ENCODE data around the gene GTF2F2.

DNA sequence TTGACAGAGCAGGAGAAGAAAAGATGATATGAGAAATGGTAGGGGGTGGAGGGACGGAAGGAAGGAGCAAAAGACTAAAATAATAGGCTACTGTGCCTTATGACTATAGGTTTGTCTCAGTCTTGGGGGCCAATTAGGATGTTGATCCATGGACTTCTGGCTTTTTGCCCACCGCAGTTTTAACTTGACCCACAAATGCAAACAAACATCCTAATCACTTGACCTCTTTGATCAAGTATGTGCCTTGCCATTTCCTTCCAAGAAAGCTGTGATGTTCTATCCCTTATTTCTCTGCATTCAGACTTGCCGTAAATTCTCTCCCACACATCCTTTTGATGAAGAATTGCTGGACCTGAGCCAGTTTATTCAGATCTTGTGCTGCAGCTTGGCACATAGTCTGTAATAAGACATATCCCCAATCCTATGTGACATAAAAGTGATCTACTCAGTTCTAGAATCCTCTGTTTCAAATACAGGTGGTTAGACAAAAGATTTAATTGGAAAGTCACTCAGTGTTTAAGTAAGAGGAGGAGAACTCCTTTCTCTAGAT lies 157.9 kb downstream of the GTF2F2 start:
- TF ChIP-seq POLR2AphosphoS5 (IDR thresholded peaks at IDR 0.05; ENCODE audit: insufficient read depth, low read depth, low read length) (peak; percentile 40), EZH2 (IDR thresholded peaks at IDR 0.05; ENCODE audit: borderline replicate concordance, low read depth, low read length, severe bottlenecking) (no peak), POLR2A (IDR thresholded peaks at IDR 0.05; ENCODE audit: low read depth, low read length) (no peak), GATA2 (IDR thresholded peaks at IDR 0.05; ENCODE audit: insufficient read depth, insufficient read length, low read depth, low read length) (no peak), FOS (IDR thresholded peaks at IDR 0.05; ENCODE audit: borderline replicate concordance, insufficient read depth, low read length) (no peak)
- TF ChIP-seq, protein P1, sequence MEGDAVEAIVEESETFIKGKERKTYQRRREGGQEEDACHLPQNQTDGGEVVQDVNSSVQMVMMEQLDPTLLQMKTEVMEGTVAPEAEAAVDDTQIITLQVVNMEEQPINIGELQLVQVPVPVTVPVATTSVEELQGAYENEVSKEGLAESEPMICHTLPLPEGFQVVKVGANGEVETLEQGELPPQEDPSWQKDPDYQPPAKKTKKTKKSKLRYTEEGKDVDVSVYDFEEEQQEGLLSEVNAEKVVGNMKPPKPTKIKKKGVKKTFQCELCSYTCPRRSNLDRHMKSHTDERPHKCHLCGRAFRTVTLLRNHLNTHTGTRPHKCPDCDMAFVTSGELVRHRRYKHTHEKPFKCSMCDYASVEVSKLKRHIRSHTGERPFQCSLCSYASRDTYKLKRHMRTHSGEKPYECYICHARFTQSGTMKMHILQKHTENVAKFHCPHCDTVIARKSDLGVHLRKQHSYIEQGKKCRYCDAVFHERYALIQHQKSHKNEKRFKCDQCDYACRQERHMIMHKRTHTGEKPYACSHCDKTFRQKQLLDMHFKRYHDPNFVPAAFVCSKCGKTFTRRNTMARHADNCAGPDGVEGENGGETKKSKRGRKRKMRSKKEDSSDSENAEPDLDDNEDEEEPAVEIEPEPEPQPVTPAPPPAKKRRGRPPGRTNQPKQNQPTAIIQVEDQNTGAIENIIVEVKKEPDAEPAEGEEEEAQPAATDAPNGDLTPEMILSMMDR (IDR thresholded peaks at IDR 0.05; ENCODE audit: extremely low read depth in 1 of 2, insufficient read depth in 1 of 2, low read depth in 1 of 2, low read length in 2 of 2), result no peak
- TF ChIP-seq, protein P2, sequence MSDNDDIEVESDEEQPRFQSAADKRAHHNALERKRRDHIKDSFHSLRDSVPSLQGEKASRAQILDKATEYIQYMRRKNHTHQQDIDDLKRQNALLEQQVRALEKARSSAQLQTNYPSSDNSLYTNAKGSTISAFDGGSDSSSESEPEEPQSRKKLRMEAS (IDR thresholded peaks at IDR 0.05; ENCODE audit: insufficient read depth, insufficient read length), result no peak
